GM18520 (cell line): Measurements from ENCODE around the gene EFCAB6.

Experiments
- ATAC-seq: cut with Tn5 transposase; IDR thresholded peaks from one replicate; pipeline ENCODE4 v1.9.1; 2021; ENCODE audit not compliant: unreplicated experiment

EFCAB6 gene

GRCh38 chr22:43511276-43511910 is 300.7 kb downstream of the EFCAB6 start:
- no peak for ATAC-seq

- ATAC-seq: no peak
These were observed 301.6 kb downstream of the EFCAB6 start for GRCh38 chr22:43510281-43511070.

GRCh38 chr22:43509337-43509736 is 302.8 kb downstream of the EFCAB6 start:
- ATAC-seq: no peak

GRCh38 chr22:43508489-43508888 is 303.6 kb downstream of the EFCAB6 start:
- ATAC-seq: no peak

- no peak for ATAC-seq
These were observed 304.9 kb downstream of the EFCAB6 start for GRCh38 chr22:43507235-43507634.

GRCh38 chr22:43506487-43506886 is 305.6 kb downstream of the EFCAB6 start:
- no peak for ATAC-seq

- ATAC-seq: no peak
These were observed 306.2 kb downstream of the EFCAB6 start for GRCh38 chr22:43505896-43506295.

- no peak for ATAC-seq
These were observed 306.7 kb downstream of the EFCAB6 start for GRCh38 chr22:43505423-43505822.

- ATAC-seq: no peak
These were observed 307.3 kb downstream of the EFCAB6 start for GRCh38 chr22:43504666-43505261.

- no peak for ATAC-seq
These were observed 308.0 kb downstream of the EFCAB6 start for GRCh38 chr22:43504068-43504467.

GRCh38 chr22:43502306-43502874 is 309.7 kb downstream of the EFCAB6 start:
- no peak for ATAC-seq

- no peak for ATAC-seq
These were observed 310.2 kb downstream of the EFCAB6 start for GRCh38 chr22:43501878-43502277.

GRCh38 chr22:43500792-43501785 is 311.0 kb downstream of the EFCAB6 start:
- no peak for ATAC-seq

- no peak for ATAC-seq
These were observed 313.2 kb downstream of the EFCAB6 start for GRCh38 chr22:43498856-43499253.

GRCh38 chr22:43497956-43498855 is 313.9 kb downstream of the EFCAB6 start:
- no peak for ATAC-seq

GRCh38 chr22:43493297-43493696 is 318.8 kb downstream of the EFCAB6 start:
- ATAC-seq: no peak

GRCh38 chr22:43491737-43492136 is 320.4 kb downstream of the EFCAB6 start:
- ATAC-seq: no peak

GRCh38 chr22:43491177-43491576 is 320.9 kb downstream of the EFCAB6 start:
- ATAC-seq: no peak

- no peak for ATAC-seq
These were observed 321.8 kb downstream of the EFCAB6 start for GRCh38 chr22:43490311-43490710.

GRCh38 chr22:43488937-43489336 is 323.2 kb downstream of the EFCAB6 start:
- ATAC-seq: no peak
